Activated CD4-positive, alpha-beta T cell treated with anti-CD3 and anti-CD28 coated beads, Interleukin-2, amount 10 ng/mL, durations not matched to agents 24 days and 14 days (primary cell): ENCODE results near the gene ARPP21. TPM values are rescaled to one million over a fixed set of nuclear protein-coding genes. Genes with fewer than 3 reads are reported as not detected.

ENCODE experiments used
- DNase-seq: peaks from one replicate; pipeline ENCODE4 v3.0.0; 2022
- H3K27ac Mint-ChIP-seq: one replicate; pipeline ENCODE4 v1.8.0; 2022; ENCODE audit warnings: mild to moderate bottlenecking, mixed read lengths
- H3K27me3 Mint-ChIP-seq: one replicate; pipeline ENCODE4 v1.8.0; 2022; ENCODE audit warnings: mixed read lengths
- H3K36me3 Mint-ChIP-seq: one replicate; pipeline ENCODE4 v1.8.0; 2022; ENCODE audit warnings: low read depth, mild to moderate bottlenecking, mixed read lengths
- H3K4me1 Mint-ChIP-seq: one replicate; pipeline ENCODE4 v1.8.0; 2021; ENCODE audit warnings: mixed read lengths
- H3K4me3 Mint-ChIP-seq: one replicate; pipeline ENCODE4 v1.8.0; 2022; ENCODE audit warnings: mild to moderate bottlenecking, moderate library complexity, mixed read lengths
- H3K9me3 Mint-ChIP-seq: one replicate; pipeline ENCODE4 v1.8.0; 2021; ENCODE audit warnings: mixed read lengths
- intact Hi-C: fragments of 100-400 bp; cut with micrococcal nuclease; formaldehyde crosslinking; loops from one replicate; pipeline ENCODE4 v1.15.1; 2023
- total RNA-seq: library from RNA; stranded (reverse); gene quantifications from 2 replicates; pipeline ENCODE4 v1.2.3, GENCODE V29; 2022

Gene ARPP21
- total RNA-seq, 1 donor from 2014 or later = not detected

DNA sequence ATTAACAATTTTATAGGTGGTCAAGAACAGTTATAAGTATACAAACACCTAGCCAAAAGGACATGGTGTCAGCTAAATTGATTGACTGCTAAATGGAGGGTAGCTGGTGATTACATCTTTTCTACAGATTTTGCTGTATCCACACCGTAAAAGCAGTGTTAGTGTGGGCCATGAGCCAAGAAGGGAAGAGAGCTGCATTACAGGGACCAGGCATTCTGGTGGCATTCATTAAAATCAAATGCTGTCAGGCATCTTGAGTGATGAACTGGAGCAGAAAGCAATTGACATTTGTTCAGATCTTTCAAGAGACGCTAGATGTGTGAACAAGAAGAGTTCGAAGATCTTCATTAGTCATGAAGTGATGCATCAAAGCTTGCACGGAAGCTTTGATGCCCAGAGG, 177.9 kb downstream of the ARPP21 start:
- intact Hi-C loops = no loop called here
- H3K36me3 Mint-ChIP-seq = no peaks in the 10 kb centered on the region
- DNase-seq = no peak
- peaks cover 4% of the 10 kb centered on the region for H3K9me3 Mint-ChIP-seq
- no peaks in the 10 kb centered on the region for H3K27me3 Mint-ChIP-seq
- no peak overlapping the region for H3K27ac Mint-ChIP-seq
- no peak overlapping the region for H3K4me3 Mint-ChIP-seq
- no peaks in the 10 kb centered on the region for H3K4me1 Mint-ChIP-seq

DNA sequence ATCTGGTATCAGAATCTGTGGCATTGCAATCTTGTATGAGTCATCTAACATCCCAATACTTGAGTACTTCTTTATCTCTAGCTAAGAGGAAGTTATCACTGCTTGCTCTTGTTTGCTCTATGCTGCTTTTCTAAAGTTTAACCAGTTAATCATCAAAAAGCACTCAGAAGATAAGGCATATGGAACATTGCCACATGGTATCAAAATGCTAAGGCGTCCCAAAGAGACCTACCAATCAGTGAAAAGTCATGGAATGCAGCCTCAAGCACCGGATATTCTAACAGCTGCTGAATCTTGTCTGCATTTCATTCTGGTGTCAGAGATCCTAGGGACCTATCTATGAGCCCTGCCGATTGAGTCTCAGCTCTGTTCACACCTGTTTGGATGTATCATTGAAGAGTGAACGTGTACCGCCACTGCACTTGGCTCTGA, 192.8 kb downstream of the ARPP21 start:
- H3K4me1 Mint-ChIP-seq = no peaks in the 10 kb centered on the region
- intact Hi-C loops = no loop called here
- no peaks in the 10 kb centered on the region for H3K9me3 Mint-ChIP-seq
- H3K27me3 Mint-ChIP-seq = no peaks in the 10 kb centered on the region
- H3K27ac Mint-ChIP-seq = no peak overlapping the region
- no peaks in the 10 kb centered on the region for H3K36me3 Mint-ChIP-seq
- H3K4me3 Mint-ChIP-seq = no peak overlapping the region
- no peak for DNase-seq
